B cell (primary cell): Measurements from ENCODE around the gene NPM3. TPM values are rescaled to one million over a fixed set of nuclear protein-coding genes. Genes with fewer than 3 reads are reported as not detected.

Source experiments
- ATAC-seq: fragments of 200-7000 bp; cut with Tn5 transposase; one replicate; pipeline ENCODE4 v1.10.0; 2021; ENCODE audit warnings: low read depth, mild to moderate bottlenecking, moderate number of reproducible peaks, moderate library complexity
- CTCF ChIA-PET: fragments of 350-600 bp; sonication (Branson Sonifier 250); formaldehyde crosslinking; loops from one replicate; lab custom pipeline; 2021; ENCODE audit warnings: antibody characterized with exemption, inconsistent platforms; lab: Charles Lee
- POLR2A ChIA-PET: fragments of 350-600 bp; sonication (Branson Sonifier 250); formaldehyde crosslinking; loops from one replicate; lab custom pipeline; 2021; ENCODE audit warnings: antibody characterized with exemption; lab: Charles Lee
- DNase-seq: peaks from one replicate; pipeline ENCODE4 v3.0.0; 2013
- H2AFZ ChIP-seq: 2 replicates; pipeline ENCODE4 v1.6.1; 2012; ENCODE audit warnings: mild to moderate bottlenecking, low read depth, low read length; ENCODE audit not compliant: insufficient read depth, poor library complexity, severe bottlenecking
- H3K27ac ChIP-seq, 2 donors: 1 replicate in 1 of 2; 2 replicates in 1 of 2; pipeline ENCODE4 v1.5.1; 2012 to 2013; ENCODE audit warnings: low read length in 2 of 2, mild to moderate bottlenecking in 2 of 2, moderate library complexity in 1 of 2
- H3K27me3 ChIP-seq, 4 experiments: fragments of 200-600 bp in 1 of 4; sonication (generic) in 1 of 4; replicated peaks in 1 of 4; 1 replicate in 2 of 4; 2 replicates in 2 of 4; pipeline versions ENCODE4 v1.6.1 to v1.7.0; 2013 to 2016; ENCODE audit warnings: low read length in 3 of 4, mild to moderate bottlenecking in 2 of 4, mixed read lengths in 1 of 4, moderate library complexity in 1 of 4; ENCODE audit not compliant: insufficient read depth in 4 of 4, control insufficient read depth in 3 of 4; ENCODE audit errors: control extremely low read depth in 1 of 4
- H3K36me3 ChIP-seq, 2 experiments: replicated peaks in 1 of 2; 1 replicate in 1 of 2; 2 replicates in 1 of 2; pipeline versions ENCODE4 v1.6.1 to v1.7.1; 2013; ENCODE audit warnings: low read length in 1 of 2; ENCODE audit not compliant: insufficient read depth in 2 of 2, control insufficient read depth in 1 of 2; ENCODE audit errors: control extremely low read depth in 1 of 2, extremely low read depth in 1 of 2
- H3K4me1 ChIP-seq, 2 donors: fragments of 200-600 bp in 1 of 2; sonication (generic) in 1 of 2; 1 replicate in 1 of 2; 2 replicates in 1 of 2; pipeline versions ENCODE4 v1.5.1 to v1.6.1; 2013 to 2017; ENCODE audit warnings: low read length in 2 of 2; ENCODE audit not compliant: control insufficient read depth in 2 of 2, insufficient read depth in 2 of 2
- H3K4me2 ChIP-seq: replicated peaks from 2 replicates; pipeline ENCODE3; 2012; ENCODE audit warnings: mild to moderate bottlenecking, low read depth, low read length; ENCODE audit not compliant: poor library complexity, severe bottlenecking
- H3K4me3 ChIP-seq, 5 experiments: fragments of 200-600 bp in 1 of 5; sonication (generic) in 1 of 5; 1 replicate in 3 of 5; 2 replicates in 2 of 5; pipeline versions ENCODE4 v1.5.1 to v1.7.0; 2011 to 2016; ENCODE audit warnings: low read length in 4 of 5, mild to moderate bottlenecking in 4 of 5, low read depth in 2 of 5, control low read depth in 1 of 5, moderate library complexity in 1 of 5; ENCODE audit not compliant: insufficient read depth in 1 of 5; ENCODE audit errors: control extremely low read depth in 1 of 5, extremely low read depth in 1 of 5
- H3K79me2 ChIP-seq: fragments of 200-600 bp; sonication (generic); one replicate; pipeline ENCODE4 v1.6.0; 2016; ENCODE audit warnings: low read length; ENCODE audit not compliant: control insufficient read depth, insufficient read depth
- H3K9ac ChIP-seq: fragments of 200-600 bp; sonication (generic); 2 replicates; pipeline ENCODE4 v1.6.1; 2017; ENCODE audit warnings: mild to moderate bottlenecking, low read length, moderate library complexity
- H3K9me3 ChIP-seq, 3 donors: one replicate each; pipeline versions ENCODE4 v1.6.1 to v1.7.1; 2013; ENCODE audit warnings: low read length in 2 of 3; ENCODE audit not compliant: control insufficient read depth in 2 of 3, insufficient read depth in 1 of 3; ENCODE audit errors: control extremely low read depth in 1 of 3
- H4K20me1 ChIP-seq: 2 replicates; pipeline ENCODE4 v1.6.0; 2012; ENCODE audit warnings: mild to moderate bottlenecking, low read length; ENCODE audit not compliant: insufficient read depth, control insufficient read depth, poor library complexity, severe bottlenecking
- H3K27ac Mint-ChIP-seq: one replicate; pipeline ENCODE4 v1.8.0; 2021; ENCODE audit warnings: mixed read lengths
- H3K27me3 Mint-ChIP-seq: one replicate; pipeline ENCODE4 v1.8.0; 2021; ENCODE audit warnings: mixed read lengths
- H3K4me1 Mint-ChIP-seq: one replicate; pipeline ENCODE4 v1.8.0; 2021; ENCODE audit warnings: mixed read lengths
- H3K4me3 Mint-ChIP-seq: one replicate; pipeline ENCODE4 v1.8.0; 2021; ENCODE audit warnings: mixed read lengths
- H3K9me3 Mint-ChIP-seq: one replicate; pipeline ENCODE4 v1.8.0; 2022; ENCODE audit warnings: mixed read lengths; ENCODE audit not compliant: insufficient read depth
- CTCF ChIP-seq: fragments of 200-600 bp; IDR thresholded peaks from one replicate; pipeline ENCODE4 v1.8.0; 2022; ENCODE audit warnings: antibody characterized with exemption, mild to moderate bottlenecking
- EZH2 ChIP-seq: IDR thresholded peaks from 2 replicates; pipeline ENCODE4 v1.6.1; 2012; ENCODE audit warnings: borderline replicate concordance, low read depth, mild to moderate bottlenecking, moderate library complexity, low read length; ENCODE audit not compliant: insufficient read depth, poor library complexity, severe bottlenecking
- WGBS: methylation state at CpG from one replicate; pipeline ENCODE4 v1.1.5; 2013; ENCODE audit warnings: missing lambda C conversion rate; ENCODE audit not compliant: insufficient coverage; 5-methylcytosine and 5-hydroxymethylcytosine counted together
- intact Hi-C: fragments of 100-400 bp; cut with micrococcal nuclease; formaldehyde crosslinking; loops from one replicate; pipeline ENCODE4 v1.10.0; 2022
- polyA plus RNA-seq: library from polyadenylated mRNA; depleted of rRNA; stranded (reverse); fragments of >200 nt; gene quantifications from 2 replicates; pipeline ENCODE4 v1.2.3, GENCODE V29; 2012
- total RNA-seq, 2 donors: library from RNA; stranded (reverse); fragments of 120-200 nt in 1 of 2; gene quantifications; 1 replicate in 1 of 2; 2 replicates in 1 of 2; pipeline versions ENCODE4 v1.2.3 to v1.2.4, GENCODE V29; 2013 to 2022

NPM3 gene
- total and polyA plus RNA-seq, 2 donors (not counting 1 experiment from before 2014, with no cell fraction given) = 7.7 to 13.5 TPM

GRCh38 chr10:101832325-101832771 lies 49.1 kb upstream of the NPM3 start:
- H3K27me3 Mint-ChIP-seq = no peaks in the 10 kb centered on the region
- peak overlapping the region; percentile 89 to 96 for H3K27ac ChIP-seq
- ATAC-seq = no peak
- intact Hi-C loops = loop anchor here (5.0 kb wide), 2 partner anchors 670 to 815 kb away; partner anchors contain the start of genes ACTR1A and SUFU
- WGBS = 95% methylated on average over 4 of the region's 4 CpGs
- no peak overlapping the region for H3K27ac Mint-ChIP-seq
- no peak overlapping the region for H3K4me3 Mint-ChIP-seq
- H3K4me1 Mint-ChIP-seq = peaks cover 50% of the 10 kb centered on the region
- H3K36me3 ChIP-seq = peaks cover 0 to 7% of the 10 kb centered on the region in 2 experiments
- H3K27me3 ChIP-seq = no peaks in the 10 kb centered on the region
- H3K9me3 Mint-ChIP-seq = no peaks in the 10 kb centered on the region
- no peak overlapping the region for H3K9ac ChIP-seq
- no peaks in the 10 kb centered on the region for H3K9me3 ChIP-seq
- H3K4me2 ChIP-seq = peak overlapping the region; percentile 91
- CTCF ChIA-PET = interaction anchor here (0.8 to 15.2 kb wide), 5 partner anchors 9 to 241 kb away, joined by 3 to 581 read pairs (median 3); partner anchors contain the start of gene KCNIP2
- TF ChIP-seq EZH2 = no peak
- TF ChIP-seq CTCF = no peak
- H4K20me1 ChIP-seq = peaks cover 44% of the 10 kb centered on the region
- peaks cover 49% of the 10 kb centered on the region for H3K79me2 ChIP-seq
- POLR2A ChIA-PET = interaction anchor here (0.6 to 7.1 kb wide), 3 partner anchors 15 to 318 kb away, joined by 4 to 102 read pairs (median 9); partner anchors contain the start of gene OGA
- no peak overlapping the region for H3K4me3 ChIP-seq
- peaks cover 41 to 66% of the 10 kb centered on the region in 2 donors for H3K4me1 ChIP-seq
- no peak overlapping the region for H2AFZ ChIP-seq
- peak; percentile 19 for DNase-seq

- peak overlapping the region; percentile 89 to 96 for H3K27ac ChIP-seq
- H3K27me3 ChIP-seq = no peaks in the 10 kb centered on the region
- ChIA-PET CTCF (interaction anchor here (1.0 to 6.4 kb wide), 2 partner anchors 10 to 14 kb away, joined by 3 to 51 read pairs; partner anchors contain the start of gene KCNIP2), POLR2A (interaction anchor here (0.6 to 7.1 kb wide), 4 partner anchors 10 to 815 kb away, joined by 3 to 102 read pairs (median 6); partner anchors contain the start of gene OGA)
- peak overlapping the region; percentile 99 for H3K27ac Mint-ChIP-seq
- no peaks in the 10 kb centered on the region for H3K9me3 ChIP-seq
- intact Hi-C loops = loop anchor here (1.0 to 5.0 kb wide), 3 partner anchors 9 to 816 kb away; partner anchors contain the start of genes ACTR1A and SUFU
- H3K36me3 ChIP-seq = peaks cover 0 to 14% of the 10 kb centered on the region in 2 experiments
- H3K9ac ChIP-seq = peak overlapping the region; percentile 63
- H2AFZ ChIP-seq = peak overlapping the region; percentile 77
- H3K27me3 Mint-ChIP-seq = no peaks in the 10 kb centered on the region
- peak overlapping the region; percentile 94 for H3K4me3 Mint-ChIP-seq
- WGBS = 73% methylated on average over 5 of the region's 9 CpGs
- peak overlapping the region; percentile 91 for H3K4me2 ChIP-seq
- no peak for ATAC-seq
- TF ChIP-seq CTCF (no peak), EZH2 (no peak)
- H4K20me1 ChIP-seq = peaks cover 41% of the 10 kb centered on the region
- no peaks in the 10 kb centered on the region for H3K9me3 Mint-ChIP-seq
- H3K4me1 ChIP-seq = peaks cover 41 to 65% of the 10 kb centered on the region in 2 donors
- H3K4me3 ChIP-seq = peak overlapping the region in 4 of 5 experiments; percentile 52 to 72 (median 62)
- DNase-seq = no peak
- peaks cover 47% of the 10 kb centered on the region for H3K79me2 ChIP-seq
- peaks cover 50% of the 10 kb centered on the region for H3K4me1 Mint-ChIP-seq
These were observed 48.0 kb upstream of the NPM3 start for GRCh38 chr10:101831169-101831811.
